DMS79 treated with DMSO at 0.1 percent for 48 hours (cell line): Measurements from ENCODE around the gene FAM180B.
"Not testable (repeated sequence)": the region's sequence is repeated elsewhere in the genome, so short reads cannot be mapped to it uniquely, and the experiment has no call there.

ENCODE experiments used
- DNase-seq: peaks from one replicate; lab custom pipeline; 2025; lab: John Stamatoyannopoulos, UW

The FAM180B gene

DNA sequence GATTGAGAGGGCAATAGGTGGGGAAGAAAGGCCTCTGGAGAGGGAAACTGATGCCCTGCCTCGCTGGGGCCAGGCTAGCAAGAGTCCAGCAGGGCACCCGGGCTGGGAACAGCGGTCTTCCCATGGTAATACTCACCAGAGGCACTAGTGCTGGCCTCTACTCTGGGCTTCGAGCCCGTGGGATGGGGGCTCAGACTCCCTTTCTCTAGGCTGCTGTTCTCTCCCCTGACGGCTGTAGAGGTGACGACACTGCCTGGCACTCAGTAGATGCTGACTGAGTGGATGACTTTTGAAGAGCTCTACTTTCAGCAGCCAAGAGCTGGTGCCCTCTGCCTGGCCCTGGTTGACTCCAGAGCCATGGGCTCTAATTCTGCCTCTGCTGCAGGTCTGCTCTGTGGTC, 8.6 kb downstream of the FAM180B start:
- DNase-seq = peak; percentile 41

DNA sequence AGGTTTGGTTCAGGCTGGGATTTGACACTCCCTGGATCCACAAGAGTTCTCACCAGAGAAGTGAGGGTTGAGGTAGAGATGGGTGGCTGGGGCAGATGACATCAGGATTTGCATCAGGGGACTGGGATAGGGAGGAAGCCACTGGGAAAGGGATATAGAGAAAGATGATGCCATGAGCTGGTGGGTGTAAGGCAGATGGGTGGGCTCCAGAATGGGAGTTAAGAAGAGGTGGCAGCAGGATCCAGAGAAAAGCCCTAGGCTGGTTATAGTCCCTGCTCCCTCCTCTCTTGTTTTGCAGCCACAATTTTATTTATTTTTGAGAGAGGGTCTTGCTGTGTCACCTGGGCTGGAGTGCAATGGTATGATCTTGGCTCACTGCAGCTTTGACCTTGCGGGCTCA, 9.5 kb downstream of the FAM180B start:
- DNase-seq = no peak

DNA sequence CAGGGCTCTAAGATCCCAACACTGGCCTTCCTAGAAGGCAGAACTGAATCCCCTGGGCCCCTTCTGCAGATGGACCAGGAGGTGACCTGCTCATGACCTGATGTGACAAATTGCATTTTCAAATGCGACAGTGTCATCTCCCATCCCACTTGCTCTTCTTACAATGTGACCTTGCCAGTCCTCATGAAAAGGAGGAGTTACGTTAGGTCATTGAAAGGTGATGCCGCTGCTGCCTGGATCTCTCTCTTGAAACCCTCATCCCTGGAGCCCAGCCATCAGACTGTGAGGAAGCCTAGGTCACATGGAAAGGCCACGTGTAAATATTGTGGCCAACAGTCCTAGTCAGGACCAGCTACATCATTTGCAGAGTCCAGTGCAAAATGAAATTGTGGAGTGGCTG, 13.4 kb downstream of the FAM180B start:
- no peak for DNase-seq

DNA sequence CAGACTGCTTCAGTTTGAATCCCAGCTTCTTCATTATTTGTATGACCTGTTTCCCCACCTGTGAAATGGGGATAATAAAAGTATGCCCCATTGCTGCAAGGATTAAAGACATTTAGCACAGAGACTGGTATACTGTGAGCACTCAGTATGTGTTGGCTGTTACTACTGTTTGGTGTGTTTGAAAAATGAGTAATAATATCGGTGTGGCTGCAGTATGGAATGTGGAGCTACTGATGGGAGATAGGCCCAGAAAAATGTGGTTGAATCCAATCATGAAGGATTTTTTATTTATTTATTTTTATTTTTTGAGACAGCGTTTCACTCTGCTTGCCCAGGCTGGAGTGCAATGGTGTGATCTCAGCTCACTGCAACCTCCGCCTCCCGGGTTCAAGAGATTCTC, 16.8 kb downstream of the FAM180B start:
- DNase-seq = no peak

DNA sequence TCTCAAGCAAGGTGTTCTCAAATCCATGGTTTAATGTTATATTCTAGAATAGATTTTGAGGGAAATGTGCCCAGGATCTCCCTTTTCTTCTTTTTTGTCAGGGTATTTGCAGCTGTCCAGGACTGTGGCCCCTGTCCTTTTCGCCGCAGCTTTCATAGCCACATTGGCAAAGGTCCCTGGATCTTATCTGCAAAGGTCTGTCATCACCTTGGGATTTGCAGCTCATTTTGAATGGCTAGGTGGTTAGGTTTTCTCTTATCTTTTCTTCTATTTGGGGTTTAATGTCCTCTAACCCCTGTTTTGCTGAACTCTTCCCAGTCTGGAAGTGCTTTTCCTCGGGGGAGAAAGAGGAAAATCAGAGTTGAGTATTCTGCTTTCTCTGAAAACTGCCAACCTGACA, 19.4 kb downstream of the FAM180B start:
- DNase-seq = no peak

DNA sequence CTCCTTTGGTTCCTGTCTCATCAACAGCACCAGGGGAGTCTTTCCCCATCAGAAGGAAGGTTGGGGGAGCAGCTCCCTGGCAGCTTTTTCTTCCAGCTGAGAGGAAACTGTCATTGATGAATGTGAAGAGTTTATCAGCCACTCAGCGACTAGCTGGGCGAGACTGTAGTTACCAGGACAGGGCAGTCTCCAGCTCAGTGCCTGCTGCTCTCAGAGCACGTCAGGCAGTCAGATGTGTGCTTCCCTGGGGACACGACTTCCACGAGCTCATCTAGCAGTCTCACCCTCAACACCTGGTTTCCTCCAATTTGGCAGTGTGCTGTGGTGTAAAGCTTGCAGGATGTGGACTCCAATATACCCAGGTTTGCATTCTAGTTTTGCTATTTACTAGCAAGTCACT, 20.3 kb downstream of the FAM180B start:
- DNase-seq = no peak

DNA sequence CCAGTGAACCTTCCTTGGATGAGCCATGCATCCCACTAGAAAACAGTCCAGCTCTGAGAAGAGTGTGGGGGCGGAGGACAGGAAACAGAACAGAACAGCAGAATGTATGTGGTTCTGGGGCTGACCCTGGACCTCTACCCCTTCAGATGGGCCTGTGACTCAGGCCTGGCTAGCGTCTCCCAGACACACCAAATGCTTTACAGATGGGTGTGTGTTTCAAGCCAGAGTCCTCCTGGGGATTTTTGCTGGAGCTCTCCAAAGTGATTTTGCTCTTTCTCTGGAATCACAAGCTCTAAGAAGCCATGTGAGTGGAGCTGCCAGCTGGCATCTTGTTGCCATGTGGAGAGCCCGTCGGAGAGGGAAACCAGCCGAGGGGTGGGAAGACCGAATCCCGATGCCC, 20.9 kb downstream of the FAM180B start:
- DNase-seq = no peak

DNA sequence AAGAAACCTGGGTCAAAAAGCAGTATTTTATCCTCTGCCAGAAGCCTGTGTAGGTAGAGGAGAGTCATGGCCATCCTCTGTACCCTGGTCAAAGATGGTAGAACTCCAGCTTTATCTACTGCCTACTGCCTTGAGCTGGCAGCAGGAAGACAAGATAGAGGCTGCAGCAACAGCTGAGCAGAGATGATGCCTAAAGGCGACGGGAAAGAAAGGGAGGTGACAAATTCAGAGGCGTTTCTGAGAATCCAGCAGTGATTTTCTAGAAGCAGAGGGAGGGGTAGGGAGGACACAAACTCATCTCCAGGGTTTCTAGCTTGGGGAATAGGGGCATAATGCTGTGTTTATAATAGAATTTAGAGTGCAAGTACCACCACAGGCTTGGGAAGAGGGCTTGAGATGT, 23.2 kb downstream of the FAM180B start:
- no peak for DNase-seq

DNA sequence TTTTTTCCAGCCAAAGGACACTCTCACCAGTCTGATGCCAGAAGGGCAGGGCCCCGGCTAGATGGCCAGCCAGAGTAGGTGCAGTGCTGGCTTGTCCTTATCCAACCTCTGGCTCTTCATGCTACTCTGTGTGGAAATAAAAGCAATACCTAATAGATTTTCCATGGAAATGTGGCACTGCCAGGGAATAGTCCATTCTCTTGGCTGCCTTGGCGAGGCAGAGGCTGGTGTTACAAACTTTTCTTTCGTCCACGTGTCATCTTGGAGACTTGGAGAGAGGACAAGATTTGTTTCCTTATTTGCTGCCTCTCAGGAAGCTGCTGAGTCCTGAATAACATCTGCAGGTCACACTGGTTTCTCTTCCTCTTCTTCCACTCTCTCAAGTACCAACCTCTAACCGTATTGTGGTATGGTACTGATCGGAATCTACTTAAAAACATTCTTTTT, 24.9 kb downstream of the FAM180B start:
- no peak for DNase-seq

DNA sequence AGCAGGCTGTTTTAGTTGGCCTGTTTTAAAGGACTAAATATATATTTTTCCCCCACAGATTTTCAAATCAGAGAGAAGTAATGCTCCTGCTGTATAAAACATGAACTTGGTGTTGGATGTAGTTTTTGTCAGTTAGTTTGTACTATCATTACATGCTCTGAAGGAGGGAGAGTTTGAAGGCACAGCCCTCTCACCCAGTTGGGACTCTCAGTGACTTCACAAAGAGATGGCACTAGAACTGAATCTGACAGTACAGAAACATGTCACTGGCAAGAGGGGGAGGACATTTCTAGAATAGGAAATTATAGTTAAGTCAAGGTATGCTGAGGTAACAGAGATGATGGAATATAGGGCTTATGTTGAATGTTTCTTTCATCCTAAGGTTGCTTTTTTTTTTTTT, 28.8 kb downstream of the FAM180B start:
- DNase-seq = no peak

DNA sequence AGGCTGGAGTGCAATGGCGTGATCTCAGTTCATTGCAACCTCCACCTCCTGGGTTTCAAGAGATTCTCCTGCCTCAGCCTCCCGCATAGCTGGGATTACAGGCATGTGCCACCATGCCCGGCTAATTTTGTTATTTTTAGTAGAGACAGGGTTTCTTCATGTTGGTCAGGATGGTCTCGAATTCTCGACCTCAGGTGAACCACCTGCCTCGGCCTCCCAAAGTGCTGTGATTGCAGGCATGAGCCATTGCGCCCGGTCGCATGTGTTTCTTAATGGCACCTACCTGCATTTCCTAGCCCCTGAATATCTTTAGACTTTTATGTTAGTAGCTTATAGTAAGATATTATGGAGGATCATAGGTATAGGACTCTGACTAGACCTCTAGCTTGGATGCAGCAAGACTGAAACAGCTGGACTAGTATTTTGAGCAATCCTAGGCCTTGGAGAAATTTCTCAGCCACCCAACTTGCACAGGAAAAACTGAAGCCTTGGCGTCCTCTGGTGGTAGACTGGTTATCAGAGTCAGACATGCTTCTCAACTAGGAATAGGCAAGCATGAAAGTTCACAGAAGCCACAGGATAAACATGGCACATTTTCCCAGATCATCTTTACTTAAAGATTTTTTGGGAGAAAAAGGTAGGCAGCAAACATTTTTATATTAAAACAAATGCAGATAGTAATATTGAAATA, 30.4 kb downstream of the FAM180B start:
- DNase-seq = peak; percentile 68

DNA sequence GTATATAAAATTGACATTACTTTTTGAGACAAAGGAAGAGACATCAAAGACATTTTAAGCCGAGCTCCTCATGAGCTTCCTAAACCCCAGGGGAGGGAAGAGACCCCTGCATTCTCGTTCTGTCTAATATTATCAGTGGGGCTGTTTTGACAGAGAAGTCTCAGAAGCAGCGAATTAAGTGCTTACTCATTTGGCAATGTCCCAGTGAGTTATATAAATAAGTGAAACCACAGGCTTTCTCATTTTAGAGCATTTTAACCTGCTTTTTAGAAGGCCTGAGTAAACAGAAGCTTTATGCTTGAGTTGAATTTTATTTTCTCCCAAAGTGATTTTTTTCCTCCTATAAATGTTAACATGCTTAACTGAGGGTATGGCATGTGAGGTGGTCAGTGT, 30.9 kb downstream of the FAM180B start:
- peak; percentile 74 for DNase-seq

DNA sequence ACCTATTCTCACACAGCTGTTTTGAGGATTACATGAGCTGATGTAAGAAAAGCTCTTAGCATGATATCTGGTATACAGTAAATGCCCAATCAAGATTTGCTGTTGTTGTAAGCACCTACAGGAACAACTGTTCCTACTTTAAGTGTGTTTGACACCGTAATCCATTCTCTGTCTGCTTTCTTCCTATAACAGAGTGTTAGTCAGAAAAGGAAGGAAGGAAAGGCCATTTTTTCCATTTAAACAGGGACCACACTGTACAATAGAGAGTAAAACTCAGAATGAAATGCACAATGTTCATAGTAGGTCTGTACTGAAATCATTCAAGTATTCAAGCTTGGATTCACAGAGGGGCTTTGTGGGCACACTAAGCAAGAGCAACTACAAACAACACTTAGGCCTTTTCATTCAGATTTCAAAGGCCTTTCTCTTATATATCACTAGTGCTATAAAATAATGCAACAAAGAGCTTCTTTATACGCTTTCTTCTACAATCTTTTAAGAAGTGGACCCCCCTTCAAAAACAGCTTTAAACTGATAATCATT, 34.4 kb downstream of the FAM180B start:
- DNase-seq = no peak

DNA sequence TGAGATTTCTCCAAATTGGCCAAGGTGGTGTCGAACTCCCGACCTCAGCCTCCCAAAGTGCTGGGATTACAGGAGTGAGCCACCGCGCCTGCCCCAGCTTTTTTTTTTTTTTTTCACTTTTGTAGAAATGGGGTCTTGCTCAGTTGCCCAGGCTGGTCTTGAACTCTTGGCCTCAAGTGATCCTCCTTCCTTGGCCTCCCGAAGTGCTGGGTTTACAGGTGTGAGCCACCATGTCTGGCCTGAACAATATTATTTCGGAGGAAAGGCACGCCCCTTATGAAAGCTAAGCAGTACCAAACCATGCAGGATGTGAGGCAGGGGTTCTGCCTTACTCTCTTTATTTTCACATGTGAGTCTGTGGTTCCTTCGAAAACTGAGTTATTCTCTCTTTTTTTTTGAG, 39.8 kb downstream of the FAM180B start:
- no peak for DNase-seq

DNA sequence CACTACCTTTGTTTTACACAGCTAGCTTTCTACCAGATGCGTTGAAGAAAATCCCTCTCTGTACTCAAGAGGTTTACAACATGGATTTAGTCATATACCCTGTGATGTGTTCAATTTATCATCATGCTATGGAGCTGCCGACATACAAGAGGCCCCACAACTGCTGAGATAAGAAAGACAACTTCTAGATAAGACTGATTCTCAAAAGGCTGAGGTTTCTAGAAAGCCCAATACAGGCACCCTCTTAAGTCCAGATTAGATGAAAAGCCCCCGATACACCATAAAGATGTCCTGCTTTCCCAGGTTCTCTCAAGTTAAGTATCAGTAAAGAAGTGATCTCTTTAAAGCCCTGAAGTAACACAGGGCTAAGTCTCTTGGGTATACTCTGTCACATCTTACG, 41.5 kb downstream of the FAM180B start:
- DNase-seq = no peak

DNA sequence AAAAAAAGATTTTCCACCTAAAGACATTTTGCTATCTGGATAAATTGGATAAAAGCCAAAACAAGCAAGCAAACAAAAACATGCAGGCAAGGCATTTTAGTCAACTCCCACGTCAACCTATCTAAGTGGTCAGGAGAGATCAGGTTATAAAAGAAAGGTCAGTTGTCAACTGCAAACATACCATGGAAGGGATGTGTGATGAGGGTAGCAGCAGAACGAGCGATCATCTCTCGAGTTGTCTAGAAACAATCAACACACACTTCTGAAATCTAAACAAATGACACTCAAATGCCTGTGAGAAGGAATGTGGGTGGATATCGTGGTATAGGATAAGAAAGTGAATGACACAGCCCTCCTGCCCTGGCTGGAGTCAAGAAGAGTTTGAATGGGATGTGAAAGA, 45.0 kb downstream of the FAM180B start:
- no peak for DNase-seq

DNA sequence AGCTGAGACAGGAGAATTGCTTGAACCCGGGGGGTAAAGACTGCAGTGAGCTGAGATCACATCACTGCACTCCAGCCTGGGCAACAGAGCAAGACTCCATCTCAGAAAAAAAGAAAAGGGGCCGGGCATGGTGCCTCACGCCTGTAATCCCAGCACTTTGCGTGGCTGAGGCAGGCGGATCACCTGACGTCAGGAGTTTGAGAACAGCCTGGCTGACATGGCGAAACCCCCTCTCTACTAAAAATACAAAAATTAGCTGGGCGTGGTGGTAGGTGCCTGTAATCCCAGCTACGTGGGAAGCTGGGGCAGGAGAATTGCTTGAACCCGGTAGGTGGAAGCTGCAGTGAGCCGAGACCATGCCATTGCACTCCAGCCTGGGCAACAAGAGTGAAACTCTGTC, 49.9 kb downstream of the FAM180B start:
- not testable (repeated sequence) for DNase-seq
